H1 (cell line): ENCODE data around the gene RABEPK.

ENCODE experiments used
- GTF2F1 ChIP-seq: IDR thresholded peaks from 2 replicates; pipeline ENCODE4 v1.6.1; 2012; ENCODE audit warnings: low read depth, low read length, improper control_type of control experiment, borderline replicate concordance
- MAFK ChIP-seq: IDR thresholded peaks from 2 replicates; pipeline ENCODE4 v1.6.1; 2012; ENCODE audit warnings: low read depth, mild to moderate bottlenecking, improper control_type of control experiment, low read length
- POLR2AphosphoS5 ChIP-seq: IDR thresholded peaks from 2 replicates; pipeline ENCODE4 v1.6.1; 2011; ENCODE audit warnings: low read depth, low read length
- TCF12 ChIP-seq: IDR thresholded peaks from 2 replicates; pipeline ENCODE4 v1.6.1; 2011; ENCODE audit warnings: low read depth, mild to moderate bottlenecking, low read length
- TF ChIP-seq, protein P1 (sequence below), 3 experiments: IDR thresholded peaks; 1 replicate in 2 of 3; 2 replicates in 1 of 3; pipeline versions ENCODE4 v1.5.1 to v1.6.1; 2011; ENCODE audit warnings: low read length in 3 of 3, mild to moderate bottlenecking in 3 of 3, inconsistent platforms in 2 of 3, low read depth in 1 of 3, moderate library complexity in 1 of 3; ENCODE audit not compliant: insufficient read depth in 1 of 3; ENCODE audit errors: control extremely low read depth in 1 of 3
- TF ChIP-seq, protein P2 (sequence below): IDR thresholded peaks from 2 replicates; pipeline ENCODE4 v1.6.1; 2011; ENCODE audit warnings: low read length, improper control_type of control experiment

DNA sequence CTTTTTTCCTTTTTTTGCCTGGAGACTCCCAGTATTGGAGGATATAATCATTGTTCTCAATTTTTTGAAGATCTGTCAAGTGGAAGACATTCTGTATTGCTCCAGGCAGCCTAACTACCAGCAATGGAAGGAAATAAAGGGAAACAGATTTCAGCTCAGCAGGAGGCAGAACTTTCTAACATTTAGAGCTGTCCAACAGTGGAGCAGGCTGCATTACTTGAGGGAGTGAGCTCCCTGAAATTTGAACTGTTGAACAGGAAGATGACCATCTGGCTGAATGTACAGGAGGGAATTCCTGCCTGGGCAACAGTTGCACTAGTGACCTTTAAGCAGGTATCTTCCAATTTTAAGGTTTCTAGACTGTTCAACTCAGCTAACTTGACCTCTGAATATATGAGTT is 60.2 kb downstream of the RABEPK start:
- TF ChIP-seq, protein P1, sequence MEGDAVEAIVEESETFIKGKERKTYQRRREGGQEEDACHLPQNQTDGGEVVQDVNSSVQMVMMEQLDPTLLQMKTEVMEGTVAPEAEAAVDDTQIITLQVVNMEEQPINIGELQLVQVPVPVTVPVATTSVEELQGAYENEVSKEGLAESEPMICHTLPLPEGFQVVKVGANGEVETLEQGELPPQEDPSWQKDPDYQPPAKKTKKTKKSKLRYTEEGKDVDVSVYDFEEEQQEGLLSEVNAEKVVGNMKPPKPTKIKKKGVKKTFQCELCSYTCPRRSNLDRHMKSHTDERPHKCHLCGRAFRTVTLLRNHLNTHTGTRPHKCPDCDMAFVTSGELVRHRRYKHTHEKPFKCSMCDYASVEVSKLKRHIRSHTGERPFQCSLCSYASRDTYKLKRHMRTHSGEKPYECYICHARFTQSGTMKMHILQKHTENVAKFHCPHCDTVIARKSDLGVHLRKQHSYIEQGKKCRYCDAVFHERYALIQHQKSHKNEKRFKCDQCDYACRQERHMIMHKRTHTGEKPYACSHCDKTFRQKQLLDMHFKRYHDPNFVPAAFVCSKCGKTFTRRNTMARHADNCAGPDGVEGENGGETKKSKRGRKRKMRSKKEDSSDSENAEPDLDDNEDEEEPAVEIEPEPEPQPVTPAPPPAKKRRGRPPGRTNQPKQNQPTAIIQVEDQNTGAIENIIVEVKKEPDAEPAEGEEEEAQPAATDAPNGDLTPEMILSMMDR (IDR thresholded peaks at IDR 0.05; ENCODE audit: control extremely low read depth in 1 of 3, insufficient read depth in 1 of 3, low read depth in 1 of 3, low read length in 3 of 3) = no peak
- TF ChIP-seq, protein P2, sequence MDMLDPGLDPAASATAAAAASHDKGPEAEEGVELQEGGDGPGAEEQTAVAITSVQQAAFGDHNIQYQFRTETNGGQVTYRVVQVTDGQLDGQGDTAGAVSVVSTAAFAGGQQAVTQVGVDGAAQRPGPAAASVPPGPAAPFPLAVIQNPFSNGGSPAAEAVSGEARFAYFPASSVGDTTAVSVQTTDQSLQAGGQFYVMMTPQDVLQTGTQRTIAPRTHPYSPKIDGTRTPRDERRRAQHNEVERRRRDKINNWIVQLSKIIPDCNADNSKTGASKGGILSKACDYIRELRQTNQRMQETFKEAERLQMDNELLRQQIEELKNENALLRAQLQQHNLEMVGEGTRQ = no peak
- TF ChIP-seq POLR2AphosphoS5 (no peak), TCF12 (no peak), GTF2F1 (no peak), MAFK (no peak)
